Effector memory CD8-positive, alpha-beta T cell (primary cell): ENCODE results near the gene MRNIP.
A peak's percentile ranks its signal among the peaks of the same experiment; 100 is the strongest.

Experiments used
- ATAC-seq: fragments of 150-1000 bp; cut with Tn5 transposase; replicated peaks from 2 replicates; pipeline ENCODE4 v1.10.0; 2021; ENCODE audit warnings: mild to moderate bottlenecking, moderate library complexity
- DNase-seq, 3 experiments: peaks; one replicate each; pipeline ENCODE4 v3.0.0; 2021
- H3K27ac Mint-ChIP-seq, 2 donors: one replicate each; pipeline ENCODE4 v1.8.0; 2022; ENCODE audit warnings: mild to moderate bottlenecking in 2 of 2, mixed read lengths in 2 of 2, moderate library complexity in 2 of 2
- H3K27me3 Mint-ChIP-seq, 2 donors: one replicate each; pipeline ENCODE4 v1.8.0; 2022; ENCODE audit warnings: mixed read lengths in 2 of 2
- H3K36me3 Mint-ChIP-seq: one replicate; pipeline ENCODE4 v1.8.0; 2022; ENCODE audit warnings: mild to moderate bottlenecking, moderate library complexity, mixed read lengths; ENCODE audit not compliant: insufficient read depth
- H3K4me1 Mint-ChIP-seq, 2 donors: one replicate each; pipeline ENCODE4 v1.8.0; 2022; ENCODE audit warnings: low read depth in 2 of 2, mixed read lengths in 2 of 2
- H3K4me3 Mint-ChIP-seq, 2 donors: one replicate each; pipeline ENCODE4 v1.8.0; 2022; ENCODE audit warnings: mild to moderate bottlenecking in 2 of 2, mixed read lengths in 2 of 2, moderate library complexity in 2 of 2
- H3K9me3 Mint-ChIP-seq, 2 donors: one replicate each; pipeline ENCODE4 v1.8.0; 2022; ENCODE audit warnings: mixed read lengths in 2 of 2

MRNIP gene

DNA sequence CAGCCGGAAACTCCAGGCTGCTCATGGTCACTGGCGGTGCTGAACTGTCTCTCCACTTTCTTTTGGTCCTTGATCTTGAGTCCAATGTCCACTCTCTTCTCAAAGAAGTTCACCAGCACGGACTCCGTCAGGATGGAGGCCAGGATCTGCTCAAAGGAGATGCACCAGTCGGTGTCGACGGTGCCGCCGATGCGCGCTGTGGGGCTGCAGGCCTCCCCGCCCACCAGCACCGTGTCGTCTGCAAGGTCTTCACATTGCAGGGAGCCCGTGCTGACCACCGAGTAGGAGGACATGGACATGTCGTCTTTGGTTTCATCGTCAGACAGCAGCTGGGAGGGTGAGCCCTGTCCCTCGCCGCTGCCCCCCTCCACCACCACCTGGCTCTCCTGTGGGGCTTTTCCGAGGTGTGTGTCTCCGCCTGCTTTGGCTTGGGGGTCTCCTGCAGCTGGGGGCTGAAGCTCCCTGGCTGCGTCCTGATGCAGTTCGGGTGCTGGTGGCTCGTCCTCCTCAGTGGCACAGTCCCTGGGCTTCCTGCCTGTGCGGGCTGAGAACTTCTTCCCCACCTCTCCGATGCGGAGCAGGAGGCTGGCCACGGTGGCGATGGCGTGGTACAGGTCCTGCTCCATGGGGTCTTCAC lies 5.0 kb upstream of the MRNIP start:
- no peak for ATAC-seq
- Mint-ChIP-seq H3K4me3 (no peak overlapping the region), H3K4me1 (peaks cover 7 to 11% of the 10 kb centered on the region in 2 donors), H3K9me3 (no peaks in the 10 kb centered on the region), H3K36me3 (peaks cover 2% of the 10 kb centered on the region), H3K27me3 (no peaks in the 10 kb centered on the region), H3K27ac (no peak overlapping the region)
- no peak for DNase-seq

DNA sequence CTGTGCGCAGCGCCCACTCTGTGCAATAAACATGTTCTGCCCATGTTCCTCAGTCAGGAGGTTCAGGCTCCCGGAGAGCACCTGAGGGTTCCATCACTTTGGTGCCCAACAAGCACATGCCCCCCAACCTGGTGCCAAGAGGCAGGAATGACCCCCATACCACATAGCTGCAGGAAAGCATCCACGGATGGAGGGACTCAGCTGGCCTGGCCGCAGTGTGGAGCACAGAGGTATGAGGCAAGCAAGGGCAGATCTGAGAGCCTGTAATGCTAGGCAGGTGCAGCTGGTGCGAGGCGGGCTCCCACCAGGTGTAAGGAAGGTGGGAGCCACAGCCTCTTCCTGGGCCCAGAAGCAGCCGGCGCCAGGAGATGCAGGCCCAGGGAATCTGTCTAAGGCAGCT lies 4.3 kb upstream of the MRNIP start:
- Mint-ChIP-seq H3K36me3 (peaks cover 2% of the 10 kb centered on the region), H3K4me3 (no peak overlapping the region), H3K9me3 (no peaks in the 10 kb centered on the region), H3K27ac (no peak overlapping the region), H3K27me3 (no peaks in the 10 kb centered on the region), H3K4me1 (peaks cover 11 to 15% of the 10 kb centered on the region in 2 donors)
- ATAC-seq (no peak), DNase-seq (no peak)

DNA sequence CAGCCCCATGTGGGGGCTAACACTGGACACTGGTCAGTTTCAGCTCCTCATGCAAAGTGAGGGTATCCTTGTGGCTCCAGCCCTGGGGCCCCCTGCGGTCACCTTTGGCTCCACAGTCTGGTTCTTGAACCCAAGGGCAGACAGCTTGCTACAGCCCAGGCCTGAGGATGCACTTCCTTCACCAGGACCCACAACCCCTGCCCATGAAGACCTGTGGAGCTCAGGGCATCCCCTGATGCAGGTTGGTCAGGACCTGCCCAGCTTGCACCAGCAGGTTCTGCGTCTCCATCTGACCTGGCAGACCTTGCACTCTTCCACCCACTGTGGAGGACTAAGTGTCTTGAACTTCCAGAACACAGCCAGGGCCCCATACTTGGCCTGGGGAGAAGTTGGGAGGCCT lies 3.7 kb upstream of the MRNIP start:
- Mint-ChIP-seq H3K27ac (no peak overlapping the region), H3K36me3 (peaks cover 2% of the 10 kb centered on the region), H3K27me3 (no peaks in the 10 kb centered on the region), H3K9me3 (no peaks in the 10 kb centered on the region), H3K4me1 (peaks cover 16% of the 10 kb centered on the region in 2 donors), H3K4me3 (no peak overlapping the region)
- ATAC-seq, result no peak
- no peak for DNase-seq

DNA sequence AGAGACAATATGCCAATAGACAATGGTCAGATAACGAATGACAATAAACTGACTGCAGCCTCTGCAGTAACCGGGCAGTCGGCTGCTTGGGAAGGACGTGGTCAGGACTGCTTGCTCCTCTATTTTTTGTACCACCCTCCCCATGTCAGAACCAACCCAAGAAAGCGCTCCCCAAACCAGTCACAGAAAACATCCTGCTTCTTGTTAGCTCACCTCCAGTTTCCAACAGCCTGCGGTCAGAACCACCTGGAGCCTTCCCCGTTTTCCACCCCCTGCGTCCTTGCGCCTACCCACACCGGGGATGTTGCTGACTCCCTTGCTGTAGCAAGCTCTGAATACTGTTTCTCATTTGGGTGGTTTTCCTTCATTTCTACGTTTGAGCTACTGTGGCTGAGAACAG lies 1.7 kb upstream of the MRNIP start:
- Mint-ChIP-seq H3K27me3 (no peaks in the 10 kb centered on the region), H3K9me3 (no peaks in the 10 kb centered on the region), H3K4me3 (peak overlapping the region; percentile 53 to 95), H3K36me3 (peaks cover 1% of the 10 kb centered on the region), H3K4me1 (peaks cover 12 to 16% of the 10 kb centered on the region in 2 donors), H3K27ac (no peak overlapping the region)
- DNase-seq (no peak), ATAC-seq (no peak)

DNA sequence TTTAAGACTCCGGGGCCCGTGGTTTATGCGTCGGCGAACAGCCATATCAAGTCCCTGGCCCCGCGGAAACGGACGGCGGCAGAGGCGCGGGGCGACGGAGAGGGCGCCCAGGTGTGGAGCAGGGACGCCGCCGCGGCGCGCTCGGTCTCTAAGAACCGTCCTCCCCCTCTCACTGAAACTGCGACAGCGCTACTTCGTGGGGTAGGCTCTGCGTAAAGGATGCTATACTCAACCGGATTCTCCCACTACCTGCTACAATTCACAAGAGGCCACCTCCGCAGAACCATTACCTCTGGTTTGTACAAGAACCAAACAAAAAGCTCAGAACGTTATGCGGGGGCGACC lies 404 bp downstream of the MRNIP start:
- Mint-ChIP-seq H3K27me3 (no peaks in the 10 kb centered on the region), H3K36me3 (no peaks in the 10 kb centered on the region), H3K4me1 (peaks cover 12 to 16% of the 10 kb centered on the region in 2 donors), H3K27ac (peak overlapping the region; percentile 85 to 93), H3K9me3 (no peaks in the 10 kb centered on the region), H3K4me3 (peak overlapping the region; percentile 89 to 95)
- ATAC-seq (peak; percentile 69), DNase-seq (peak in 2 of 3 experiments; percentile 40 to 45)

DNA sequence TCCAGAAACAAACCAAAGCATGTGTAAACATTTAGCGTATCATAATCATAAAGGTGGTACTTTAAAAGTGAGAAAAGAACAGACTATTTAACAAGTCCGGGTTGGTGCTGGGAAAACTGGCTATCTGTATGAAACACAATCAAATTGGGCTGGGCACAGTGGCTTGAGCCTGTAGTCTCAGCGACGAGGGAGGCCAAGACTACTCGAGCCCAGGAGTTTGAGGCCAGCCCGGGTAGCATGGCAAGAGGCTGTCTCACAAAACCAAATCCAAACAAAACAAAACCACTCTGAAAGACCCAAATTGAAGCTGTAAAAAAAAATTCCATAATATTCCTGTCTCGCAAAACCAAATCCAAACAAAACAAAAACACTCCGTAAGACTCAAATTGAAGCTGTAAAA lies 4.3 kb downstream of the MRNIP start:
- H3K4me3 Mint-ChIP-seq, result no peak overlapping the region
- no peak overlapping the region for H3K27ac Mint-ChIP-seq
- ATAC-seq (no peak), DNase-seq (no peak)
- peaks cover 18% of the 10 kb centered on the region for H3K36me3 Mint-ChIP-seq
- peaks cover 9 to 13% of the 10 kb centered on the region in 2 donors for H3K4me1 Mint-ChIP-seq
- H3K27me3 Mint-ChIP-seq, result no peaks in the 10 kb centered on the region
- no peaks in the 10 kb centered on the region for H3K9me3 Mint-ChIP-seq

DNA sequence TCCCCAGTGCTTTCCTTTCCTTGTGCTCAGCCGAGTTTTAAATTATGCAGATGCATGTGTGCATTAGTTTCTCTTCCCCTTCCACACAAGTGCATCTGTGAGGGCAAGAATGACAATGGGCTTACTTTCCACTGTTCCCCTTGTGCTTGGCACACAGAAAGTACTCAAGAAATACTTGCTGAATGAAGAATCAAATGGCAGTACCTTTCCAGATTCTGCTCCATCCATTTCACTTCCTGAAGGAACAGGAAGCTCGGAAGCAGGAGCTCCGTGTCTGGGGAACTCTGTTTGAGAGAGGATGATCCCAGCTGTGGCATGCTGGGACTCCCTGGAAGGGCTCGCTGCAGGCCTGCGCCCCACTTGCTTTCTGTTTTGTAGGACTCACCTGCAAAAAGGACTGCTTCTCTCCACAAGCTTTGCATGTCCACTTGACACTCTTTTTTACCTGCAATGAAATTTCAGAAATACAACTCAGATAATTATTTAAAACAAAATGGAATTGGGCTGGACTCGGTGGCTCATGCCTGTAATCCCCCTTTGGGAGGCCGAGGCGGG lies 5.5 kb downstream of the MRNIP start:
- DNase-seq (no peak), ATAC-seq (no peak)
- Mint-ChIP-seq H3K36me3 (peaks cover 18% of the 10 kb centered on the region), H3K27me3 (no peaks in the 10 kb centered on the region), H3K4me1 (peaks cover 3 to 7% of the 10 kb centered on the region in 2 donors), H3K4me3 (no peak overlapping the region), H3K27ac (peak overlapping the region in 1 of 2 donors; percentile 20), H3K9me3 (no peaks in the 10 kb centered on the region)

DNA sequence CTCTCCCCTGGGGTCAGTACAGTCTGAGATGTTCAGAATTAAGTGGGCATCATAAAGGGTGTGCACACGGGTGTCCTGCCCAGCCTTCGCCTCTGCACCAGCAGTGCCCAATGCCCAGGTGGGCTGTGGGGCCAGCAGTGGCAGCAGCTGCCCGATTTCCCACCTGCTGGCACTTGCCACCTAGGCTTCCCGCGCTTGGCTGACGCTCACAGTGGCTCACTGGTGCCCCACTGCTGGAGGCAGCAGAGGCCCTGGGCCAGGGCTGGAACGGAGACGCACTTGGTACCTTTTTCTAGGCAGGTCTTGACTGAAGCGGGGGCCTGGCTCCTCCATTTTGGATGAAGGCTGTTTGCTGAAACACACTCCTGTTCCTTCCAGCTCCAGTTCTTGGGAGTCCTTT lies 17.0 kb downstream of the MRNIP start:
- H3K27ac Mint-ChIP-seq, result no peak overlapping the region
- no peak for DNase-seq
- no peaks in the 10 kb centered on the region for H3K27me3 Mint-ChIP-seq
- H3K36me3 Mint-ChIP-seq, result peaks cover 54% of the 10 kb centered on the region
- H3K9me3 Mint-ChIP-seq, result no peaks in the 10 kb centered on the region
- no peak for ATAC-seq
- H3K4me1 Mint-ChIP-seq, result peaks cover 6 to 10% of the 10 kb centered on the region in 2 donors
- H3K4me3 Mint-ChIP-seq, result no peak overlapping the region

DNA sequence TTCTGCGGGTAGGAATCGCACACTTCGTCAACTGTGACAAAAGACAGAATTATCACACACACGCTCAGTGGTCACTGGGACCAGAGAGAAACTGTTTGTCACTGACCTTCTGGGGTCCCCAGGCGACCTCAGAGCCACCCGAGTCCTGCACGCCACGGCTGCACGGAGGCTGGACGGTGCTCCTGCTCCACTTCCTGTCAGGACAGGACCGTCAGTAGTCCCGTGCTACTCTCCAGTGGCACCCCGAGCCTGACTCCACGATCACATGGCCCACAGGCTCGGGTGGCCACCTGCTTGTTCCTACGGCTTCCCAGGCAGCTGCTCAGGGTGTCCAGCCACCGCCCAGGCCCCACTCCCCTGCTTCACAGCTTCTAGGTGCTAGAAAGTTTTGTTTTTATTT lies 17.9 kb downstream of the MRNIP start:
- Mint-ChIP-seq H3K27me3 (no peaks in the 10 kb centered on the region), H3K27ac (peak overlapping the region in 1 of 2 donors; percentile 38), H3K36me3 (peaks cover 63% of the 10 kb centered on the region), H3K4me1 (peaks cover 15 to 18% of the 10 kb centered on the region in 2 donors), H3K4me3 (no peak overlapping the region), H3K9me3 (no peaks in the 10 kb centered on the region)
- ATAC-seq (no peak), DNase-seq (no peak)

DNA sequence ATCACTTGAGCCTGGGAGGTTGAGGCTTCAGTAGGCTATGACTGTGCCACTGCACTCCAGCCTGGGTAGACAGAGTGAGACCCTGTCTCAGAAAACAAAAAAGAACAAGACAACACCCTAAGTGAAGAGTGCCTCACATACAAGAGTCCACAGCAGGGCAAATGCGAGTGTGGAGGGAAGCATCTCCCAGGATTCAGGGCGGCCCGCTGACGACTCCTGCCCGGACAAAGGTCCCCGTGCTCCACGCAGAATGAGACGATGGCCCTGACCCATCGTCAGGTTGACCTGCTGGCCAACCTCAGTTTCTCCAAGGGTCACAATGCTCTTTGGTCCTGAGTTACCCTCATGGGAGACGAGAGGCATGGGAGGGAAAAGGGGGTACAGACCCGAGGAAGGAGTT lies 18.3 kb downstream of the MRNIP start:
- Mint-ChIP-seq H3K27ac (peak overlapping the region in 1 of 2 donors; percentile 38), H3K9me3 (no peaks in the 10 kb centered on the region), H3K4me3 (no peak overlapping the region), H3K4me1 (peaks cover 15 to 18% of the 10 kb centered on the region in 2 donors), H3K36me3 (peaks cover 66% of the 10 kb centered on the region), H3K27me3 (no peaks in the 10 kb centered on the region)
- no peak for ATAC-seq
- no peak for DNase-seq

DNA sequence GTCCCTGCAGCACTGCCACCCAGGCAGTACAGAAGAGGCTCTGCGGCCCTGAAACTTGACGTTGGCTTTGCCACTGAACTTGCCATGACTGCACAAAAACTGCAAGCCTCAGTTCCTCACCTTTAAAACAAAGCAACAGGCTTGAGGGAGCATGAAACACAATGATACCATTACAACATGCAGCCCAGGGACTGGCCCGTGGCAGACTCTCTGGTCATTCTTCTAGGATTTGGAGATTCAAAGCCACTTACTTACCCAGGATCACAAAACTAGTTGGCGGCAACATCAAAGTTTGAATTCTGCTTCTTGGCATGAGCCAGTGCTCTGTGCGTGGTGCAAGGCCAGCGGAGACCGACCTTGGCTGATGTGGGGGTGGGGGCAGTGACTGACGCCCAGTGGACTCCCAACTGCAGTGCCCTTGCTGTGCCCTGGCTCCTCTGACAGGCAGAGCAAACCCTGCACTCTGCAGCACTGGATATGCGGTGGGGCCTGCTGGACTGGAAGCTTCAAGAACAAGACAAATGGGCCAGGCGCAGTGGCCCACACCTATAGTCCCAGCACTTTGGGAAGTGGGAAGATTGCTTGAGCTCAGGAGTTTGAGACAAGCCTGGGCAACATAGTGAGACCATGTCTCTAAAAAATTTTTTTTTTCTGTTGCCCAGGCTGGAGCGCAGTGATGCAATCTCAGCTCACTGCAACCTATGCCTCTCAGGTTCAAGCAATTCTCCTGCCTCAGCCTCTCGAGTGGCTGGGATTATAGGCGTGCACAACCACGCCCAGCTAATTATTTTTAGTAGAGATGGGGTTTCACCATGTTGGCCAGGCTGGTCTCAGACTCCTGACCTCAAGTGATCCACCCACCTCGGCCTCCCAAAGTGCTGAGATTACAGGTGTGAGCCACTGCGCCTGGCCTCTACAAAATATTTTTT lies 19.0 kb downstream of the MRNIP start:
- peaks cover 15 to 18% of the 10 kb centered on the region in 2 donors for H3K4me1 Mint-ChIP-seq
- H3K27ac Mint-ChIP-seq, result peak overlapping the region; percentile 13 to 92
- peaks cover 70% of the 10 kb centered on the region for H3K36me3 Mint-ChIP-seq
- ATAC-seq (no peak), DNase-seq (no peak)
- no peaks in the 10 kb centered on the region for H3K9me3 Mint-ChIP-seq
- H3K4me3 Mint-ChIP-seq, result no peak overlapping the region
- no peaks in the 10 kb centered on the region for H3K27me3 Mint-ChIP-seq

DNA sequence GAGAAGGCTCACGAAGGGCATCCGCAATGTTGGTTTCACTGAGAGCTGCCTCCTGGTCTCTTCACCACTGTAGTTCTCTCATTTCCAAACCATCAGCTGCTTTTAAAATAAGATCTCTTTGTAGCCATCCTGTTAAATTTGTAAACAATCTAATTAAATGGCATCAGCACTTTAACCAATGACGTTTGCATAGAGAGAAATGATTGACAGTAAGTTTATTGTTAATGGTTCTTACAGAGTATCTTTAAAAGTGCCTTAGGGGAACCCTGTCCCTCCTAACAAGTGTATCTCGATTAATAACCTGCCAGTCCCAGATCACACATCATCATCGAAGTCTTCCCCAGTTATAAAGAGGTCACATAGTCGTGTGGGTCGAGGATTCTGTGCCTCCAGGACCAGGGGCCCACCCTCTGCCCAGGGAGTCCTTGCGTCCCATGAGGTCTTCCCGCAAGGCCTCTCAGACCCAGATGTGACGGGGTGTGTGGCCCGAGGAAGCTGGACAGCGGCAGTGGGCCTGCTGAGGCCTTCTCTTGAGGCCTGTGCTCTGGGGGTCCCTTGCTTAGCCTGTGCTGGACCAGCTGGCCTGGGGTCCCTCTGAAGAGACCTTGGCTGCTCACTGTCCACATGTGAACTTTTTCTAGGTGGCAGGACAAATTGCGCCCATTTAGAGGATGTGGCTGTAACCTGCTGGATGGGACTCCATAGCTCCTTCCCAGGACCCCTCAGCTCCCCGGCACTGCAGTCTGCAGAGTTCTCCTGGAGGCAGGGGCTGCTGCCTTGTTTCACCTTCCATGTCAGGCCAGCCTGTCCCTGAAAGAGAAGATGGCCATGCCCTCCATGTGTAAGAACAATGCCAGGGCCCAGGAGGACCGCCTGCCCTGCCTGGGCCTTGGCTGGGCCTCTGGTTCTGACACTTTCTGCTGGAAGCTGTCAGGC lies 21.3 kb downstream of the MRNIP start:
- Mint-ChIP-seq H3K27me3 (no peaks in the 10 kb centered on the region), H3K9me3 (no peaks in the 10 kb centered on the region), H3K4me3 (peak overlapping the region; percentile 69 to 82), H3K36me3 (peaks cover 86% of the 10 kb centered on the region), H3K4me1 (peaks cover 18 to 19% of the 10 kb centered on the region in 2 donors), H3K27ac (peak overlapping the region; percentile 92 to 93)
- ATAC-seq (peak; percentile 1), DNase-seq (no peak)
